Activated gamma-delta T cell (primary cell): Measurements from ENCODE around the gene RTN4.
A peak's percentile ranks its signal among the peaks of the same experiment; 100 is the strongest.
"Not testable (repeated sequence)": the region's sequence is repeated elsewhere in the genome, so short reads cannot be mapped to it uniquely, and the experiment has no call there.

ENCODE experiments used
- DNase-seq: peaks from one replicate; lab custom pipeline; 2025; lab: John Stamatoyannopoulos, UW
- total RNA-seq, 2 donors: gene quantifications; one replicate each; lab custom pipeline; 2026; lab: John Stamatoyannopoulos, UW

RTN4 gene
- 117 to 123 reads per million in 2 donors for total RNA-seq

- DNase-seq = peak; percentile 94
Observed at GRCh38 chr2:55050100-55050994, at the start of gene RTN4. Gene RTN4 (minus strand): TSS chr2:55050451. CDS start chr2:55050300, 151 bp downstream.

- no peak for DNase-seq
Observed at GRCh38 chr2:55099493-55099877, 49.2 kb upstream of the RTN4 start.

GRCh38 chr2:55097461-55098410 is 47.5 kb upstream of the RTN4 start:
- DNase-seq = no peak

GRCh38 chr2:55097082-55097460 is 46.8 kb upstream of the RTN4 start:
- DNase-seq = no peak

- no peak for DNase-seq
Observed at GRCh38 chr2:55096586-55096985, 46.3 kb upstream of the RTN4 start.

GRCh38 chr2:55093381-55093780 is 43.1 kb upstream of the RTN4 start:
- DNase-seq = no peak

GRCh38 chr2:55092439-55092838 is 42.2 kb upstream of the RTN4 start:
- DNase-seq = no peak

- not testable (repeated sequence) for DNase-seq
Observed at GRCh38 chr2:55091681-55092080, 41.4 kb upstream of the RTN4 start.

- no peak for DNase-seq
Observed at GRCh38 chr2:55090702-55091101, 40.5 kb upstream of the RTN4 start.

- DNase-seq = no peak
Observed at GRCh38 chr2:55089726-55090125, 39.5 kb upstream of the RTN4 start.

GRCh38 chr2:55088400-55088799 is 38.1 kb upstream of the RTN4 start:
- DNase-seq = no peak

- DNase-seq = no peak
Observed at GRCh38 chr2:55087936-55088335, 37.7 kb upstream of the RTN4 start.

GRCh38 chr2:55087501-55087900 is 37.2 kb upstream of the RTN4 start:
- no peak for DNase-seq

GRCh38 chr2:55085113-55086040 is 35.1 kb upstream of the RTN4 start:
- no peak for DNase-seq

- no peak for DNase-seq
Observed at GRCh38 chr2:55084641-55085040, 34.4 kb upstream of the RTN4 start.

GRCh38 chr2:55080204-55080738 is 30.0 kb upstream of the RTN4 start:
- DNase-seq = no peak

GRCh38 chr2:55078956-55079355 is 28.7 kb upstream of the RTN4 start:
- DNase-seq = no peak

- no peak for DNase-seq
Observed at GRCh38 chr2:55076721-55077120, 26.5 kb upstream of the RTN4 start.

- DNase-seq = not testable (repeated sequence)
Observed at GRCh38 chr2:55076019-55076418, 25.8 kb upstream of the RTN4 start.

- DNase-seq = no peak
Observed at GRCh38 chr2:55073000-55073983, 23.0 kb upstream of the RTN4 start.
